Measurements from ENCODE around the gene NOTCH2.

Gene NOTCH2

DNA sequence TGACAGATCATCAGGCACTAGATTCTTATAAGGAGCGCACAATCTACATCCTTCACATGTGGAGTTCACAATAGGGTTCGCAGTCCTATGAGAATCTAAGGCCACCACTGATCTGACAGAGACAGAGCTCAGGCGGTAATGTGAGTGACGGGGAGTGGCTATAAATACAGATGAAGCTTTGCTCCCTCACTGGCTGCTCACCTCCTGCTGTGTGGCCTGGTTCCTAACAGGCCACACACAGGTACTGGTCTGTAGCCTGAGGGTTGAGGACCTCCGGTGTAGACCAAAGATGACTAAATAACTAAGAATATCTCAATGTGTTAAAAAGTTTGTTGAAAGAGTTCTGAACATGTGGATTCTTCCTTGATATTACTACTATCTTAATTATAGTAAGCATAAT, 117.0 kb downstream of the NOTCH2 start:
- TF ChIP-seq, protein P1, sequence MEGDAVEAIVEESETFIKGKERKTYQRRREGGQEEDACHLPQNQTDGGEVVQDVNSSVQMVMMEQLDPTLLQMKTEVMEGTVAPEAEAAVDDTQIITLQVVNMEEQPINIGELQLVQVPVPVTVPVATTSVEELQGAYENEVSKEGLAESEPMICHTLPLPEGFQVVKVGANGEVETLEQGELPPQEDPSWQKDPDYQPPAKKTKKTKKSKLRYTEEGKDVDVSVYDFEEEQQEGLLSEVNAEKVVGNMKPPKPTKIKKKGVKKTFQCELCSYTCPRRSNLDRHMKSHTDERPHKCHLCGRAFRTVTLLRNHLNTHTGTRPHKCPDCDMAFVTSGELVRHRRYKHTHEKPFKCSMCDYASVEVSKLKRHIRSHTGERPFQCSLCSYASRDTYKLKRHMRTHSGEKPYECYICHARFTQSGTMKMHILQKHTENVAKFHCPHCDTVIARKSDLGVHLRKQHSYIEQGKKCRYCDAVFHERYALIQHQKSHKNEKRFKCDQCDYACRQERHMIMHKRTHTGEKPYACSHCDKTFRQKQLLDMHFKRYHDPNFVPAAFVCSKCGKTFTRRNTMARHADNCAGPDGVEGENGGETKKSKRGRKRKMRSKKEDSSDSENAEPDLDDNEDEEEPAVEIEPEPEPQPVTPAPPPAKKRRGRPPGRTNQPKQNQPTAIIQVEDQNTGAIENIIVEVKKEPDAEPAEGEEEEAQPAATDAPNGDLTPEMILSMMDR (IDR thresholded peaks at IDR 0.05; ENCODE audit: control extremely low read depth, extremely low read depth, low read depth, missing control alignments) = no peak
- POLR2A ChIA-PET = no interaction called here
- no peak for DNase-seq (ENCODE audit: extremely low spot score)
- CTCF ChIA-PET = interaction anchor here (8.9 kb wide), 1 partner anchor 12 kb away, joined by 100 read pairs; no protein-coding TSS in a partner anchor

DNA sequence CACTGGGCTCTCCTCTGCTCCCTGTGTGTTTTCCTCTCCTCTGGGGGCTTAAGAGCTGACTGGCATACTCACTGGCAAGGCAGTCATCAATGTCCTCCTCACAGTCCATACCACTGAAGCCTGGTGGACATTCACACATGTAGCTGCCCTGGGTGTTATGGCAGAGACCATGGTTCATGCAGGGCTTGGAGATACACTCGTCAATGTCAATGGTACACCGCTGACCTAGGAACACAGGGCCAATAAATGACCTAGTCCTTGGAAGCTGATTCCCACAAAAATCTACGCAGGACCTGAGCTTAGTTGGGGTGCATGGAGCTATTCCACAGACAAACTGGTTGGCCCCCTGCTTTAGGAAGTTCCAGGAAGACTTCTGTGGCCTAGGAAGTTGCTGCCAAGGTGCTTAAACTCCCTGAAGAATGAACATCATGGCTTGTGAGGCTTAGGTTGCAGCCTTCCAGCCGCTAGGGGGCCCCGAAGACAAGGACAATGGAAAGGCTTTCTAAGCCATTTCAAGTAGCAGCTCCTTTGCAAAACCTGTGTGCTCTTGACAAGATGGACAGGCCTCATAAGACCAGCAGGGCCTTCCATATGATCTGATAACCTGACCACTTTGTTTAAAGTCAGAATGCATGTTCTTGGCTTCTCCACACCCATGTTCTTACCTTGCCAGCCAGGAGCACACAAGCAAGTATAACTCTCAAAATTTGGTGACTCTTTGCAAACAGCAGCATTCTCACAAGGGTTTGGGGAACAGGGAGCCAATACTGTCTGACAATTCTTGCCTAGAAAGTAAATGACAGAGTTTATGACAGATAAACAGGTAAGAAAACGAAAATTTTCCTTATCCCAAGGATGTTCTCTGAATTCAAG, 120.9 kb downstream of the NOTCH2 start:
- POLR2A ChIA-PET = no interaction called here
- DNase-seq (ENCODE audit: extremely low spot score) = peak; percentile 58
- TF ChIP-seq, protein P1 (IDR thresholded peaks at IDR 0.05; ENCODE audit: control extremely low read depth, extremely low read depth, low read depth, missing control alignments) = peak; percentile 95
- CTCF ChIA-PET = interaction anchor here (0.7 to 8.9 kb wide), 19 partner anchors 8 to 139 kb away, joined by 3 to 100 read pairs (median 4); no protein-coding TSS in a partner anchor

DNA sequence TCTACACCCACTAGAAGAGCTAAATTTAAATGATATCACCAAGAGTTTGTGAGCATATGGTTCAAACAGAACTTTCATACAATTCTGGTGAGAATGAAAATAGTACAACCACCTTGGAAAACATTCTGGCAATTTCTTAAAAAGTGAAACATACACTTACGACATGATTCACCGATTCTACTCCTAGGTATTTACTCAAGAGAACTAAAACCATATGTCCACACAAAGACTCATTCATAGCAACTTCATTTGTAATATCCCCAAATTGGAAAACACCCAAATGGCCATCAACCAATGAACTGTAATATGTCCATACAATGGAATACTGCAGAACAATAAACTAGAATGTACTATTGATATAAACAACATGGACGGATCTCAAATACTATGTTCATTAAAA, 122.0 kb downstream of the NOTCH2 start:
- DNase-seq (ENCODE audit: extremely low spot score) = no peak

DNA sequence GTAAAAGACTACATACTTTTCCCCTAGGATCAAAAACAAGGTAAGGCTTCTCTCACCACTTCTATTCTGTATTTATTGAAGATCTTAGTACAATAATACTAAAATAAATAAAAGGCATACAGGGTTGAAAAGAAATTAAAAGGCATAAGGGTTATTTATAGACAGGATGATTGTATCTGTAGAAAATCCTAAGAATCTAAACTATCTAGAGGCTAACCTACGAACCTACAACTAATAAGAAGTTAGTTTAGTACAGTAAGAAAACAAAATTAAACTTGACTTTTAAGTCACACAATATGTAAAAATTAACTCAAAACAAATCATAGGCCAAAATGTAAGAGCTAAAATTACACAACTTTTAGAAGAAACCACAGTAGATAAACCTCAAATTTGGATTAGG, 122.7 kb downstream of the NOTCH2 start:
- no peak for DNase-seq (ENCODE audit: extremely low spot score)
- TF ChIP-seq, protein P1 (IDR thresholded peaks at IDR 0.05; ENCODE audit: control extremely low read depth, extremely low read depth, low read depth, missing control alignments) = no peak
- POLR2A ChIA-PET = no interaction called here
- CTCF ChIA-PET = interaction anchor here (1.1 to 8.9 kb wide), 3 partner anchors 10 to 75 kb away, joined by 3 to 100 read pairs (median 3); no protein-coding TSS in a partner anchor

More for the DNA sequence above, 122.0 kb downstream of the NOTCH2 start:
- ChIA-PET POLR2A (no interaction called here), CTCF (interaction anchor here (1.1 to 8.9 kb wide), 9 partner anchors 9 to 138 kb away, joined by 3 to 100 read pairs (median 9); no protein-coding TSS in a partner anchor)
- TF ChIP-seq, protein P1 (IDR thresholded peaks at IDR 0.05; ENCODE audit: control extremely low read depth, extremely low read depth, low read depth, missing control alignments) = no peak

DNA sequence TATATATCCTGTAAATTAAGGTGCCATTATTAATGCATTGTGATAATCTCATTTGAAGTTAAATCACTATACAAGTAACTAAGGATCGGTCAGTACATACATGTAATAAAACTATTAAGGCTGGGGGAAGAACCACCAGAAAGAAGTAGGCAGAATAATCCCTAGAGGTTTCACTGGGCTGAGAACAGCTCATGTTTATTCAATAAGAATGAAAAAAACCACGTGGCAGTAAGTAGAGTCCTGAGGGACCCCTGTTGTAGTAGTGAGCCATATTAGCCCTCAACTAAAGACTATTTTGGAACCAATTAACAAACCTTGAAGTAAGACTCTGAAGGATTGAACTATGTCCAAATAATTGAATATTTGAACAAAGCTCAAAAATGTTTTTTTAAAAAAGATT, 126.2 kb downstream of the NOTCH2 start:
- POLR2A ChIA-PET = no interaction called here
- TF ChIP-seq, protein P1 (IDR thresholded peaks at IDR 0.05; ENCODE audit: control extremely low read depth, extremely low read depth, low read depth, missing control alignments) = no peak
- no peak for DNase-seq (ENCODE audit: extremely low spot score)
- CTCF ChIA-PET = interaction anchor here (1.1 kb wide), 1 partner anchor 25 kb away, joined by 4 read pairs; no protein-coding TSS in a partner anchor

DNA sequence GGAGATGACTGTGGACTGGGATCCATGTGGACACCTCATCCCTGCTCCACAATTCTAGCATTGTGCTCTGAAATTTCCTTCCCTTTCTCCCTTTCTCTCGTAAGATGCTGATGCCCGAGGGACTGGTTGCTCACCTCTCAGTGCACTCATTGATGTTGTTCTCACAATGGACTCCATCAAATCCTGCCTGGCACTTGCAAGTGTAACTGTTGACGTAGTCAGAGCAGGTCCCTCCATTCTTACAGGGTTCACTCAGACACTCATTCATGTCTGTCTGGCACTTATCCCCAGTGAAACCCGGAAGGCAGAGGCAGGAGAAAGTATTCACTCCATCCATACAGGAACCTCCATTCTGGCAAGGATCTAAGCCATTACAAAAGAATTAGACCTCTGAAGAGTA, 128.1 kb downstream of the NOTCH2 start:
- TF ChIP-seq, protein P1 (IDR thresholded peaks at IDR 0.05; ENCODE audit: control extremely low read depth, extremely low read depth, low read depth, missing control alignments) = no peak
- POLR2A ChIA-PET = no interaction called here
- CTCF ChIA-PET = interaction anchor here (1.3 kb wide), 1 partner anchor 71 kb away, joined by 3 read pairs; no protein-coding TSS in a partner anchor
- no peak for DNase-seq (ENCODE audit: extremely low spot score)
